Naive thymus-derived CD4-positive, alpha-beta T cell (primary cell): ENCODE measurements around the gene NT5DC3. TPM values are rescaled to one million over a fixed set of nuclear protein-coding genes. Genes with fewer than 3 reads are reported as not detected.

Experiments used
- ATAC-seq: fragments of 150-1000 bp; cut with Tn5 transposase; 2 replicates; pipeline ENCODE4 v1.10.0; 2021; ENCODE audit warnings: mild to moderate bottlenecking, moderate library complexity
- CTCF ChIA-PET: fragments of 350-600 bp; sonication (Branson Sonifier 250); formaldehyde crosslinking; loops from one replicate; lab custom pipeline; 2021; ENCODE audit warnings: antibody characterized with exemption; lab: Charles Lee
- POLR2A ChIA-PET: fragments of 350-600 bp; sonication (Branson Sonifier 250); formaldehyde crosslinking; loops from one replicate; lab custom pipeline; 2021; ENCODE audit warnings: antibody characterized with exemption, inconsistent platforms; lab: Charles Lee
- DNase-seq, 9 donors: peaks; one replicate each; pipeline versions ENCODE4 v3.0.0 to v3.0.0-alpha.2; 2020 to 2022; ENCODE audit warnings: mixed read lengths in 1 of 9
- H3K27ac ChIP-seq: one replicate; pipeline ENCODE4 v1.7.0; 2013; ENCODE audit warnings: mild to moderate bottlenecking, low read depth, low read length, moderate library complexity
- H3K27me3 ChIP-seq, 2 donors: one replicate each; pipeline ENCODE4 v1.7.0; 2013; ENCODE audit warnings: low read length in 2 of 2, mild to moderate bottlenecking in 2 of 2, moderate library complexity in 2 of 2; ENCODE audit not compliant: control insufficient read depth in 2 of 2, insufficient read depth in 2 of 2
- H3K36me3 ChIP-seq, 3 experiments: 1 replicate in 2 of 3; 2 replicates in 1 of 3; pipeline ENCODE4 v1.7.0; 2013; ENCODE audit warnings: low read length in 3 of 3, mild to moderate bottlenecking in 3 of 3, moderate library complexity in 1 of 3; ENCODE audit not compliant: insufficient read depth in 3 of 3, control insufficient read depth in 2 of 3
- H3K4me1 ChIP-seq, 2 donors: one replicate each; pipeline ENCODE4 v1.7.0; 2013; ENCODE audit warnings: low read length in 2 of 2, mild to moderate bottlenecking in 2 of 2, moderate library complexity in 1 of 2; ENCODE audit not compliant: control insufficient read depth in 2 of 2, insufficient read depth in 2 of 2
- H3K4me3 ChIP-seq: 2 replicates; pipeline ENCODE4 v1.7.0; 2013; ENCODE audit warnings: mild to moderate bottlenecking, low read length
- H3K9me3 ChIP-seq, 3 experiments: 1 replicate in 2 of 3; 2 replicates in 1 of 3; pipeline ENCODE4 v1.7.0; 2013; ENCODE audit warnings: low read length in 3 of 3; ENCODE audit not compliant: control insufficient read depth in 2 of 3
- H3K27ac Mint-ChIP-seq, 9 donors: one replicate each; pipeline ENCODE4 v1.8.0; 2020 to 2022; ENCODE audit warnings: mixed read lengths in 9 of 9, mild to moderate bottlenecking in 8 of 9, moderate library complexity in 5 of 9, inconsistent platforms in 2 of 9
- H3K27me3 Mint-ChIP-seq, 5 donors: one replicate each; pipeline ENCODE4 v1.8.0; 2021 to 2022; ENCODE audit warnings: mixed read lengths in 5 of 5, mild to moderate bottlenecking in 1 of 5
- H3K36me3 Mint-ChIP-seq, 5 donors: one replicate each; pipeline ENCODE4 v1.8.0; 2020 to 2022; ENCODE audit warnings: mixed read lengths in 5 of 5, mild to moderate bottlenecking in 3 of 5, inconsistent platforms in 1 of 5
- H3K4me1 Mint-ChIP-seq, 7 donors: one replicate each; pipeline ENCODE4 v1.8.0; 2020 to 2022; ENCODE audit warnings: mixed read lengths in 7 of 7, mild to moderate bottlenecking in 3 of 7, inconsistent platforms in 1 of 7
- H3K4me3 Mint-ChIP-seq, 10 donors: one replicate each; pipeline ENCODE4 v1.8.0; 2020 to 2022; ENCODE audit warnings: mild to moderate bottlenecking in 10 of 10, mixed read lengths in 10 of 10, moderate library complexity in 6 of 10, inconsistent platforms in 2 of 10
- H3K9me3 Mint-ChIP-seq, 11 donors: one replicate each; pipeline ENCODE4 v1.8.0; 2020 to 2022; ENCODE audit warnings: mixed read lengths in 11 of 11, mild to moderate bottlenecking in 4 of 11, inconsistent platforms in 1 of 11, moderate library complexity in 1 of 11
- intact Hi-C, 2 donors: fragments of 100-400 bp; cut with micrococcal nuclease; formaldehyde crosslinking; loops; one replicate each; pipeline ENCODE4 v1.15.1; 2023
- polyA plus RNA-seq, 2 donors: library from polyadenylated mRNA; unstranded; fragments of 300-500 nt; fragmentation: Illumina TruSeq; gene quantifications; one replicate each; pipeline ENCODE4 v1.2.3, GENCODE V29; 2021
- total RNA-seq, 6 experiments: library from RNA in 5 of 6; stranded (reverse) in 5 of 6; gene quantifications; 1 replicate in 5 of 6; 2 replicates in 1 of 6; pipeline ENCODE4 v1.2.3 and lab custom pipeline; 2021 to 2026

The NT5DC3 gene
- total and polyA plus RNA-seq, 7 experiments from 2014 or later, result 0.99 to 5.0 (median 4.4) TPM

DNA sequence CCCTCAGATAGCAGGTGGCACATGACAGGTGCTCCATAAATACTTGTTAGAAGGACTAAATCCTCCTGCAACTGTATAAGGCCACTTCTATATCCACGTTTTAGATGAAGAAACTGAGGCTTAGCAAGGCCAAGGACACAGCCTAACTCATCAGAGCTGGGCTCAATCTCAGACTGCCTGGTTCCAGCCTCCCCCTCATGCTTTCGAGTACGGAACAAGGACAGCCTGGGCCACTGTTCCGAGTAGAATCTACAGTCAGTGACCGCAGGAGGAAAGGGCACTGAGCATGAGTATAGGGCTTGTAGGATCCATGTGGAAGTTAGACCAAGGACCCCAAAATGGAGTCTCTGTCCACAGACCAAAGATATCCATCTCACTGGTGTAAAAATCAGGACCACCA is 84.6 kb downstream of the NT5DC3 start:
- DNase-seq, result no peak
- ChIA-PET POLR2A (no interaction called here), CTCF (no interaction called here)
- H3K4me1 ChIP-seq, result no peaks in the 10 kb centered on the region
- H3K27me3 Mint-ChIP-seq, result peaks cover 0 to 4% (median 0%) of the 10 kb centered on the region in 5 donors
- no peaks in the 10 kb centered on the region for H3K9me3 Mint-ChIP-seq
- H3K27ac ChIP-seq, result no peak overlapping the region
- no peaks in the 10 kb centered on the region for H3K9me3 ChIP-seq
- no peaks in the 10 kb centered on the region for H3K4me1 Mint-ChIP-seq
- H3K36me3 ChIP-seq, result no peaks in the 10 kb centered on the region
- no peak for ATAC-seq
- intact Hi-C loops, result no loop called here
- peaks cover 0 to 10% (median 0%) of the 10 kb centered on the region in 5 donors for H3K36me3 Mint-ChIP-seq
- H3K27me3 ChIP-seq, result no peaks in the 10 kb centered on the region
- H3K4me3 ChIP-seq, result no peak overlapping the region
- no peak overlapping the region for H3K27ac Mint-ChIP-seq
- H3K4me3 Mint-ChIP-seq, result no peak overlapping the region

DNA sequence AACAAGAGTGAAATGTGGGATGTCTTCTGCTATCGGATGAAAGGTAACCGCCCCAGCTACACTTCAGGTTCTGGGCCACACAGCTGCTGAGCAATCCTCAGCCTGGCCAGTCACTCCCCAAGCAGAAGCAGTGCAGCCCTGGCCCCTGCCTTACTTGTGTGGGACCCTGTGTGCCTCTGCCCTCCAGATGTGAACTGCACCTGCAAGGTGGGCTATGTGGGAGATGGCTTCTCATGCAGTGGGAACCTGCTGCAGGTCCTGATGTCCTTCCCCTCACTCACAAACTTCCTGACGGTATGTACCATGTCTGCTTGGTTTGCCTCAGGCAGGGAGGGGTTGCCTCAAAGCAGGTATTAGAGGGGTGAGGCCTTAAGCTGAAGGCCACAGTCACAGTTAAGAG is 85.6 kb downstream of the NT5DC3 start:
- Histone ChIP-seq H3K4me3 (no peak overlapping the region), H3K36me3 (no peaks in the 10 kb centered on the region), H3K9me3 (no peaks in the 10 kb centered on the region), H3K27ac (no peak overlapping the region), H3K4me1 (no peaks in the 10 kb centered on the region), H3K27me3 (no peaks in the 10 kb centered on the region)
- POLR2A ChIA-PET, result interaction anchor here (0.6 kb wide), 1 partner anchor 10 kb away, joined by 3 read pairs; no protein-coding TSS in a partner anchor
- Mint-ChIP-seq H3K36me3 (peaks cover 0 to 8% (median 0%) of the 10 kb centered on the region in 5 donors), H3K27ac (no peak overlapping the region), H3K27me3 (peaks cover under 1 to 8% (median 5%) of the 10 kb centered on the region in 5 donors), H3K4me3 (no peak overlapping the region), H3K9me3 (no peaks in the 10 kb centered on the region), H3K4me1 (no peaks in the 10 kb centered on the region)
- ATAC-seq (no peak), DNase-seq (no peak)
- CTCF ChIA-PET, result no interaction called here
- intact Hi-C loops, result no loop called here

DNA sequence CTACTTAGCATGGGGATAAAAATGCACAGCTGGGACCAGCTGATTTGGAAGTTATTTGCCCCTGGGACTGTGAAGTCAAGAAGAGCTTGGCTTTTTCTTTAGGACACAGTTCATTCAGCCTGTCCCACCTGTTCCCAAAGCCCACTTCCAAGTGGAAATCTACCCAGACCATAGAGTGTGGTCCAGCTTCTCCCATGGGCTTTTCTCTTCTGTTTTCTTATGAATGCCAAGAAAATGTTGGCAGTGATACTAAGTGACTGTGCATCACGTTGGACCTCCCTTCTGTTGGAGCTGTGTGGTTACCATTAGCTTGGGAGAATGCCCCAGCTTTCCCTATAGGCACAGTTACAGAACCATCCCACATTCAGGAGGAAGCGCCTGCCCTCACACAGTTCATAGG is 89.4 kb downstream of the NT5DC3 start:
- H3K4me1 ChIP-seq, result no peaks in the 10 kb centered on the region
- CTCF ChIA-PET, result no interaction called here
- no peak for DNase-seq
- no peaks in the 10 kb centered on the region for H3K27me3 ChIP-seq
- H3K27ac Mint-ChIP-seq, result no peak overlapping the region
- POLR2A ChIA-PET, result no interaction called here
- intact Hi-C loops, result no loop called here
- peaks cover 3 to 8% (median 8%) of the 10 kb centered on the region in 5 donors for H3K27me3 Mint-ChIP-seq
- no peaks in the 10 kb centered on the region for H3K4me1 Mint-ChIP-seq
- no peaks in the 10 kb centered on the region for H3K9me3 ChIP-seq
- no peak overlapping the region for H3K4me3 Mint-ChIP-seq
- no peak overlapping the region for H3K27ac ChIP-seq
- H3K9me3 Mint-ChIP-seq, result peaks cover 0 to 1% (median 0%) of the 10 kb centered on the region in 11 donors
- no peak for ATAC-seq
- H3K4me3 ChIP-seq, result no peak overlapping the region
- no peaks in the 10 kb centered on the region for H3K36me3 ChIP-seq
- no peaks in the 10 kb centered on the region for H3K36me3 Mint-ChIP-seq

DNA sequence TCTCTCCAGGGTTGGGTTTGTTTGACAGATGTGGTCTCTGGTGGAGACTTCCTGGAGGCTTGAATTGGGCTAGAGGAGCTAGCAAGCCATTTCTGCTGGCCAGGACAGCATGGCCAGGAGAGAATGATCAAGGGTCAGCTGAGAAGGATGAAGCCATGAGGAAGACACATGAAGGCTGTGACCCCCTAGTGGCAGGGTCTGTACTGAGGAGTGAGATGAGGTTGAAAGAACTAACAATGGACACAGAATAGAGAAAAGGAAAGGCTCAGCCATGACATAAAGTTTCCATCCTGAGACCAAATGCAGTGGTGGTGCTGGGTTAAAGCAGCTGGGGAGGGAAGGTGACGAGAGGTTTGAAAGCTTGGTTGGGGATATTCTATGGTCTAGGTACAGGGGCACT is 89.9 kb downstream of the NT5DC3 start:
- Histone ChIP-seq H3K9me3 (no peaks in the 10 kb centered on the region), H3K4me3 (no peak overlapping the region), H3K27ac (no peak overlapping the region), H3K27me3 (no peaks in the 10 kb centered on the region), H3K4me1 (no peaks in the 10 kb centered on the region), H3K36me3 (no peaks in the 10 kb centered on the region)
- Mint-ChIP-seq H3K27ac (no peak overlapping the region), H3K9me3 (peaks cover 0 to 1% (median 0%) of the 10 kb centered on the region in 11 donors), H3K27me3 (peaks cover 3 to 8% (median 8%) of the 10 kb centered on the region in 5 donors), H3K4me3 (no peak overlapping the region), H3K36me3 (no peaks in the 10 kb centered on the region), H3K4me1 (no peaks in the 10 kb centered on the region)
- ATAC-seq, result no peak
- intact Hi-C loops, result no loop called here
- no peak for DNase-seq
- CTCF ChIA-PET, result no interaction called here
- POLR2A ChIA-PET, result no interaction called here

DNA sequence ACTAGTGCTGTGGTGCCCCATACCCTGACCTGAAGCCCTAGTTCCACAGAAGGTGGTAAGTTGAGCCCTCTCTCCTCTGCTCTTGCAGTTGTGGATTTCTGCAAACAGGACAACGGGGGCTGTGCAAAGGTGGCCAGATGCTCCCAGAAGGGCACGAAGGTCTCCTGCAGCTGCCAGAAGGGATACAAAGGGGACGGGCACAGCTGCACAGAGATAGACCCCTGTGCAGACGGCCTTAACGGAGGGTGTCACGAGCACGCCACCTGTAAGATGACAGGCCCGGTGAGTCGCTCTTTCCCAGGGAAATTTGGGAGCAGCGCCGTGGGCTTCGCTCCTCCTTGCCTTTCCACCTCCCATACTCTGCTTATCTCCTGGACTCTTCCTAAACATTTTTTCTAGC is 92.2 kb downstream of the NT5DC3 start:
- Mint-ChIP-seq H3K4me1 (no peaks in the 10 kb centered on the region), H3K9me3 (peaks cover 0 to 1% (median 0%) of the 10 kb centered on the region in 11 donors), H3K4me3 (no peak overlapping the region), H3K27ac (no peak overlapping the region), H3K27me3 (peaks cover 3 to 8% (median 5%) of the 10 kb centered on the region in 5 donors), H3K36me3 (no peaks in the 10 kb centered on the region)
- intact Hi-C loops, result no loop called here
- DNase-seq, result no peak
- POLR2A ChIA-PET, result no interaction called here
- CTCF ChIA-PET, result no interaction called here
- no peak overlapping the region for H3K27ac ChIP-seq
- no peaks in the 10 kb centered on the region for H3K4me1 ChIP-seq
- no peak overlapping the region for H3K4me3 ChIP-seq
- H3K27me3 ChIP-seq, result no peaks in the 10 kb centered on the region
- ATAC-seq, result no peak
- H3K36me3 ChIP-seq, result no peaks in the 10 kb centered on the region
- no peaks in the 10 kb centered on the region for H3K9me3 ChIP-seq

- no peak overlapping the region for H3K4me3 Mint-ChIP-seq
- intact Hi-C loops, result no loop called here
- no peak for DNase-seq
- Histone ChIP-seq H3K36me3 (no peaks in the 10 kb centered on the region), H3K4me1 (no peaks in the 10 kb centered on the region), H3K27me3 (no peaks in the 10 kb centered on the region), H3K4me3 (no peak overlapping the region), H3K9me3 (no peaks in the 10 kb centered on the region), H3K27ac (no peak overlapping the region)
- peaks cover 0 to 4% (median 0%) of the 10 kb centered on the region in 5 donors for H3K36me3 Mint-ChIP-seq
- H3K27me3 Mint-ChIP-seq, result peaks cover 3 to 13% (median 8%) of the 10 kb centered on the region in 5 donors
- ChIA-PET CTCF (no interaction called here), POLR2A (no interaction called here)
- H3K27ac Mint-ChIP-seq, result no peak overlapping the region
- H3K9me3 Mint-ChIP-seq, result peaks cover 0 to 1% (median 0%) of the 10 kb centered on the region in 11 donors
- no peaks in the 10 kb centered on the region for H3K4me1 Mint-ChIP-seq
- ATAC-seq, result no peak
These were observed 93.0 kb downstream of the NT5DC3 start for GRCh38 chr12:103748002-103748401.

- no peaks in the 10 kb centered on the region for H3K27me3 ChIP-seq
- no peaks in the 10 kb centered on the region for H3K9me3 ChIP-seq
- H3K36me3 ChIP-seq, result no peaks in the 10 kb centered on the region
- Mint-ChIP-seq H3K4me3 (no peak overlapping the region), H3K27ac (no peak overlapping the region), H3K27me3 (peaks cover 2 to 10% (median 10%) of the 10 kb centered on the region in 5 donors), H3K36me3 (peaks cover 0 to 4% (median 0%) of the 10 kb centered on the region in 5 donors), H3K9me3 (peaks cover 0 to 1% (median 0%) of the 10 kb centered on the region in 11 donors), H3K4me1 (no peaks in the 10 kb centered on the region)
- ChIA-PET POLR2A (no interaction called here), CTCF (no interaction called here)
- ATAC-seq (no peak), DNase-seq (no peak)
- H3K4me3 ChIP-seq, result no peak overlapping the region
- H3K27ac ChIP-seq, result no peak overlapping the region
- intact Hi-C loops, result no loop called here
- H3K4me1 ChIP-seq, result no peaks in the 10 kb centered on the region
These were observed 95.1 kb downstream of the NT5DC3 start for GRCh38 chr12:103745962-103746361.
